CD4-positive, alpha-beta memory T cell (primary cell): ENCODE measurements around the gene PHYKPL. TPM values are rescaled to one million over a fixed set of nuclear protein-coding genes. Genes with fewer than 3 reads are reported as not detected.

Experiments used
- CTCF ChIA-PET: fragments of 350-600 bp; sonication (Branson Sonifier 250); formaldehyde crosslinking; loops from one replicate; lab custom pipeline; 2021; ENCODE audit warnings: inconsistent platforms; ENCODE audit not compliant: partially characterized antibody; lab: Charles Lee
- POLR2A ChIA-PET: fragments of 350-600 bp; sonication (Branson Sonifier 250); formaldehyde crosslinking; loops from one replicate; lab custom pipeline; 2021; ENCODE audit not compliant: partially characterized antibody; lab: Charles Lee
- DNase-seq, 5 donors: peaks; one replicate each; pipeline versions ENCODE4 v3.0.0 to v3.0.0-alpha.2; 2020 to 2022; ENCODE audit warnings: mixed read lengths in 1 of 5
- H3K27ac ChIP-seq: one replicate; pipeline ENCODE4 v1.7.0; 2013; ENCODE audit warnings: low read depth, low read length
- H3K27me3 ChIP-seq: 2 replicates; pipeline ENCODE4 v1.7.0; 2013; ENCODE audit warnings: mild to moderate bottlenecking, low read length, moderate library complexity; ENCODE audit not compliant: insufficient read depth
- H3K36me3 ChIP-seq: 2 replicates; pipeline ENCODE4 v1.7.0; 2013; ENCODE audit warnings: mild to moderate bottlenecking, low read length, moderate library complexity; ENCODE audit not compliant: insufficient read depth
- H3K4me1 ChIP-seq: 2 replicates; pipeline ENCODE4 v1.7.0; 2013; ENCODE audit warnings: mild to moderate bottlenecking, low read length, moderate library complexity; ENCODE audit not compliant: insufficient read depth
- H3K4me3 ChIP-seq, 2 donors: one replicate each; pipeline ENCODE4 v1.7.0; 2013; ENCODE audit warnings: low read length in 2 of 2, mild to moderate bottlenecking in 1 of 2
- H3K9me3 ChIP-seq, 2 donors: one replicate each; pipeline ENCODE4 v1.7.0; 2013; ENCODE audit warnings: low read length in 2 of 2, control low read depth in 1 of 2; ENCODE audit not compliant: control insufficient read depth in 1 of 2
- H3K27ac Mint-ChIP-seq, 7 donors: one replicate each; pipeline ENCODE4 v1.8.0; 2020 to 2021; ENCODE audit warnings: mixed read lengths in 7 of 7, mild to moderate bottlenecking in 6 of 7, inconsistent platforms in 3 of 7, moderate library complexity in 3 of 7
- H3K27me3 Mint-ChIP-seq, 2 donors: one replicate each; pipeline ENCODE4 v1.8.0; 2020 to 2021; ENCODE audit warnings: mixed read lengths in 2 of 2
- H3K36me3 Mint-ChIP-seq, 2 donors: one replicate each; pipeline ENCODE4 v1.8.0; 2020 to 2021; ENCODE audit warnings: mixed read lengths in 2 of 2, inconsistent platforms in 1 of 2, mild to moderate bottlenecking in 1 of 2
- H3K4me1 Mint-ChIP-seq, 4 donors: one replicate each; pipeline ENCODE4 v1.8.0; 2020 to 2021; ENCODE audit warnings: mixed read lengths in 4 of 4, mild to moderate bottlenecking in 1 of 4
- H3K4me3 Mint-ChIP-seq, 8 donors: one replicate each; pipeline ENCODE4 v1.8.0; 2020 to 2021; ENCODE audit warnings: mixed read lengths in 8 of 8, mild to moderate bottlenecking in 7 of 8, moderate library complexity in 6 of 8, inconsistent platforms in 3 of 8
- H3K9me3 Mint-ChIP-seq, 8 donors: one replicate each; pipeline ENCODE4 v1.8.0; 2020 to 2021; ENCODE audit warnings: mixed read lengths in 8 of 8, mild to moderate bottlenecking in 5 of 8, inconsistent platforms in 3 of 8, moderate library complexity in 1 of 8
- intact Hi-C: fragments of 100-400 bp; cut with micrococcal nuclease; formaldehyde crosslinking; loops from one replicate; pipeline ENCODE4 v1.15.1; 2023
- polyA plus RNA-seq, 2 donors: library from polyadenylated mRNA; unstranded; fragments of 300-500 nt; fragmentation: Illumina TruSeq; gene quantifications; one replicate each; pipeline ENCODE4 v1.2.3, GENCODE V29; 2021
- total RNA-seq, 2 experiments: library from RNA; stranded (reverse); gene quantifications; one replicate each; pipeline ENCODE4 v1.2.3, GENCODE V29; 2021

PHYKPL gene
- total and polyA plus RNA-seq, 4 experiments from 2014 or later, result 38.7 to 251 (median 139) TPM

GRCh38 chr5:178252258-178252657 lies 19.7 kb upstream of the PHYKPL start:
- Histone ChIP-seq H3K27ac (no peak overlapping the region), H3K36me3 (no peaks in the 10 kb centered on the region), H3K27me3 (no peaks in the 10 kb centered on the region), H3K4me1 (peaks cover 10% of the 10 kb centered on the region), H3K4me3 (no peak overlapping the region), H3K9me3 (no peaks in the 10 kb centered on the region)
- Mint-ChIP-seq H3K9me3 (peaks cover 0 to 4% (median 0%) of the 10 kb centered on the region in 8 donors), H3K4me3 (no peak overlapping the region), H3K27me3 (peaks cover 0 to 1% of the 10 kb centered on the region in 2 donors), H3K27ac (no peak overlapping the region), H3K4me1 (peaks cover 4 to 14% (median 9%) of the 10 kb centered on the region in 4 donors), H3K36me3 (peaks cover 0 to 3% of the 10 kb centered on the region in 2 donors)
- DNase-seq, result no peak
- ChIA-PET POLR2A (interaction anchor here (1.2 kb wide), 2 partner anchors 11 to 48 kb away, joined by 3 read pairs; partner anchors contain the start of gene HNRNPAB), CTCF (interaction anchor here (0.8 kb wide), 1 partner anchor 20 kb away, joined by 3 read pairs; the partner anchor contains the start of gene PHYKPL)
- intact Hi-C loops, result no loop called here

GRCh38 chr5:178250263-178250662 lies 17.7 kb upstream of the PHYKPL start:
- Histone ChIP-seq H3K27me3 (no peaks in the 10 kb centered on the region), H3K27ac (no peak overlapping the region), H3K36me3 (no peaks in the 10 kb centered on the region), H3K4me3 (no peak overlapping the region), H3K4me1 (peaks cover 10% of the 10 kb centered on the region), H3K9me3 (no peaks in the 10 kb centered on the region)
- intact Hi-C loops, result no loop called here
- peaks cover 4 to 14% (median 9%) of the 10 kb centered on the region in 4 donors for H3K4me1 Mint-ChIP-seq
- no peak for DNase-seq
- no peak overlapping the region for H3K27ac Mint-ChIP-seq
- peaks cover 0 to 4% (median 0%) of the 10 kb centered on the region in 8 donors for H3K9me3 Mint-ChIP-seq
- ChIA-PET CTCF (no interaction called here), POLR2A (interaction anchor here (1.7 kb wide), 1 partner anchor 12 kb away, joined by 6 read pairs; no protein-coding TSS in a partner anchor)
- peaks cover 0 to 1% of the 10 kb centered on the region in 2 donors for H3K27me3 Mint-ChIP-seq
- peaks cover 0 to 3% of the 10 kb centered on the region in 2 donors for H3K36me3 Mint-ChIP-seq
- peak overlapping the region in 1 of 8 donors; percentile 31 for H3K4me3 Mint-ChIP-seq

DNA sequence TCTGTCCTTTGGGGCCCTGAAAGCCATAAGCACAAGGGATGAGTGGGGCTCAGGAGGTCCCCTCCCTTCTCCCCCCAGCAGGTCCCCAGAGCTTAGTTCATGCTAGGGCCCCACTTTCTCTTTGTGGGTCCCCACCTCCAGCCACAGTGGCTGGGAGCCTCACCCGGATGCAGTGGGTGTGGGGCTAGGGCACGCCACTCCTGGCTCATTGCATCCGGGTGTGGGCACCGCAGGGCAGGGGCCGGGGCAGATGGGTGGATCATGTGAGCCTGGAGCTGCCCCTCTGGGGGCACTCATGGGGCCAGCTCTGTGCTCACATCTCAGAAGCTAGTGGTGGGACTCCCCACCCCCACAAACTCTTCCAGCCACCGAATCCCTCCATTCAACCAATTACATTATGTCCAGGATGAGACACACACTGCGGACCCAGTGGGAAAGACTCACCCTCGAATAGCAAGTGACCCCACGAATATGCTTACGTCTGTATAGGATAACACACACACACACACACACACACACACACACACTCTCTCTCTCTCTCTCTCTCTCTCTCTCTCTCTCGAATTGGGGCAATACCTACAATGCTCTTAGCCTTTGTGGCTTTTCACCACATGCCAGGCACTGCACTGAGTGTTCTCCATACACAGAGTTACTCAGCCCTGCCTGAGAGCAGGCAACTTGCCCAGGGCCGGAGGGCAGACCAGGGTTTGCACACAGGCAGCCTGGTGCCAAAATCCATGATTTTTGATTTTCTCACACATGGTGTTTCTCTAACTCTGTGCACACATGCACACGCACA lies 16.8 kb upstream of the PHYKPL start:
- no peaks in the 10 kb centered on the region for H3K36me3 ChIP-seq
- Mint-ChIP-seq H3K9me3 (peaks cover 0 to 4% (median 0%) of the 10 kb centered on the region in 8 donors), H3K4me1 (peaks cover 4 to 14% (median 9%) of the 10 kb centered on the region in 4 donors), H3K27me3 (peaks cover 0 to 1% of the 10 kb centered on the region in 2 donors), H3K36me3 (peaks cover 0 to 3% of the 10 kb centered on the region in 2 donors), H3K4me3 (peak overlapping the region; percentile 9 to 79 (median 64)), H3K27ac (peak overlapping the region in 6 of 7 donors; percentile 50 to 95 (median 74))
- ChIA-PET POLR2A (interaction anchor here (1.7 kb wide), 1 partner anchor 17 kb away, joined by 9 read pairs; the partner anchor contains the start of gene PHYKPL), CTCF (interaction anchor here (1.7 kb wide), 1 partner anchor 15 kb away, joined by 6 read pairs; no protein-coding TSS in a partner anchor)
- no peak overlapping the region for H3K27ac ChIP-seq
- H3K4me1 ChIP-seq, result peaks cover 10% of the 10 kb centered on the region
- H3K9me3 ChIP-seq, result no peaks in the 10 kb centered on the region
- DNase-seq, result peak in 4 of 5 donors; percentile 42 to 76 (median 44)
- no peaks in the 10 kb centered on the region for H3K27me3 ChIP-seq
- intact Hi-C loops, result no loop called here
- H3K4me3 ChIP-seq, result no peak overlapping the region

DNA sequence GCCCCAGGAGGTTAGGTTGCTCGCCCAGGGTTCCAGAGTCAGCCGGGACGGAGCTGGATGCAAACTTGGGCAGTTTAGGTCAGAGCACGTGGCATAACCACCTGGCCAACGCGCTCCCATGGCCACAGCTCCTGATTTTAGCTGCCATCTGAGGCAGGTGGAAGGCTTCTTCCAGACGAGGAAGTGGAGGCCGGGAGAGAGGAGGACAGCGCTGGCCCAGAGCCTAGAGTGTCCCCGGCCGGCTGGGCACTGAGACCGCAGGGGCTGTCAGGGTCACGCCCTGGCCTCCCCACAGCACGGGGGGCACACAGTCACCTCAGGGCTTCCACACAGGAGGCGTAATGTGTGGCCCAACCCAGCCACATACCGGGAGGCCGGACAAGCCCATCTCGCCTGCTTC lies 16.1 kb upstream of the PHYKPL start:
- H3K27ac Mint-ChIP-seq, result peak overlapping the region in 2 of 7 donors; percentile 27 to 57
- peaks cover 0 to 1% of the 10 kb centered on the region in 2 donors for H3K27me3 Mint-ChIP-seq
- CTCF ChIA-PET, result interaction anchor here (1.7 kb wide), 1 partner anchor 14 kb away, joined by 6 read pairs; no protein-coding TSS in a partner anchor
- H3K9me3 Mint-ChIP-seq, result peaks cover 0 to 2% (median 0%) of the 10 kb centered on the region in 8 donors
- intact Hi-C loops, result no loop called here
- H3K36me3 ChIP-seq, result no peaks in the 10 kb centered on the region
- peaks cover 0 to 3% of the 10 kb centered on the region in 2 donors for H3K36me3 Mint-ChIP-seq
- no peak for DNase-seq
- H3K9me3 ChIP-seq, result no peaks in the 10 kb centered on the region
- H3K4me3 ChIP-seq, result no peak overlapping the region
- peaks cover 10% of the 10 kb centered on the region for H3K4me1 ChIP-seq
- POLR2A ChIA-PET, result interaction anchor here (1.7 kb wide), 1 partner anchor 16 kb away, joined by 9 read pairs; the partner anchor contains the start of gene PHYKPL
- no peak overlapping the region for H3K27ac ChIP-seq
- peaks cover 4 to 14% (median 9%) of the 10 kb centered on the region in 4 donors for H3K4me1 Mint-ChIP-seq
- H3K4me3 Mint-ChIP-seq, result no peak overlapping the region
- no peaks in the 10 kb centered on the region for H3K27me3 ChIP-seq

- H3K27me3 ChIP-seq, result no peaks in the 10 kb centered on the region
- H3K4me1 ChIP-seq, result peaks cover 10% of the 10 kb centered on the region
- H3K4me3 ChIP-seq, result no peak overlapping the region
- ChIA-PET CTCF (interaction anchor here (1.7 kb wide), 1 partner anchor 13 kb away, joined by 6 read pairs; no protein-coding TSS in a partner anchor), POLR2A (interaction anchor here (1.7 kb wide), 1 partner anchor 15 kb away, joined by 9 read pairs; the partner anchor contains the start of gene PHYKPL)
- Mint-ChIP-seq H3K4me1 (peaks cover 4 to 14% (median 9%) of the 10 kb centered on the region in 4 donors), H3K27me3 (peaks cover 0 to 1% of the 10 kb centered on the region in 2 donors), H3K27ac (peak overlapping the region in 1 of 7 donors; percentile 32), H3K4me3 (no peak overlapping the region), H3K36me3 (peaks cover 0 to 3% of the 10 kb centered on the region in 2 donors), H3K9me3 (peaks cover 0 to 2% (median 0%) of the 10 kb centered on the region in 8 donors)
- intact Hi-C loops, result no loop called here
- H3K27ac ChIP-seq, result no peak overlapping the region
- no peaks in the 10 kb centered on the region for H3K9me3 ChIP-seq
- H3K36me3 ChIP-seq, result no peaks in the 10 kb centered on the region
- DNase-seq, result no peak
Measured at GRCh38 chr5:178247481-178248456, 15.2 kb upstream of the PHYKPL start.

DNA sequence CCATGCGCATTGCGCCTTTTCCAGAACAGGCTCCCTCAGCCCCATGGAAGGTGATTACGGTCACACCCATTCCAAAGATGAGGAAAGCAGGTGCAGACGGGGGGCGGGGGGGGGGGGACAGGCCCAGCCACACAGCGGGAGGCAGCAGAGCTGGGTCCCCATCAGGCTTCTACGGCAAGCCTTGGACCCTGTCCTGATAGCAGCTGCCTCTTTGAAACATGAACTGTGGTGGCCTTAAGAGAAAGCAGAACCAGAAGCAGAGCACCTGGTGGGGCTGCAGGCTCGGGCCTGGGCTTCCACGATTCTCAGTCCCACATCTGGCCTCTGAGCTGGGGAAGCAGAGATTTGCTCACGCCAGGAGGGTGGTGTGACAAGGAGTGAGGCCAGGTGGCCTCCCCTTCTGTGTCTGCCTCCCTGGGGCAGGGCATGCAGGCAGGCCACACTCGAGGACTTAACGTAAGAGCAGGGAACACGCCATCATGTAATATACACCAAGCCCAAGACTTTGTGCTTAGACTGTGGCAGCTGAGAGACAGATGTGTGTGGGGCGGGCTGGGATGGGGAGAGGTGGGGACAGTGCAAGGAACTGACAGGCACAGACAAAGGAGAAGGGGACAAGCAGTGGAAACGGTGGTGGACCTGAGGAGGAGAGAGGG lies 14.2 kb upstream of the PHYKPL start:
- ChIA-PET POLR2A (no interaction called here), CTCF (no interaction called here)
- peak overlapping the region in 2 of 7 donors; percentile 32 to 42 for H3K27ac Mint-ChIP-seq
- peaks cover 0 to 2% (median 0%) of the 10 kb centered on the region in 8 donors for H3K9me3 Mint-ChIP-seq
- peaks cover 0 to 3% of the 10 kb centered on the region in 2 donors for H3K36me3 Mint-ChIP-seq
- no peak overlapping the region for H3K4me3 Mint-ChIP-seq
- Histone ChIP-seq H3K27me3 (no peaks in the 10 kb centered on the region), H3K4me1 (peaks cover 10% of the 10 kb centered on the region), H3K36me3 (no peaks in the 10 kb centered on the region), H3K27ac (no peak overlapping the region), H3K4me3 (no peak overlapping the region), H3K9me3 (no peaks in the 10 kb centered on the region)
- peaks cover 0 to 1% of the 10 kb centered on the region in 2 donors for H3K27me3 Mint-ChIP-seq
- intact Hi-C loops, result no loop called here
- H3K4me1 Mint-ChIP-seq, result peaks cover 4 to 19% (median 9%) of the 10 kb centered on the region in 4 donors
- DNase-seq, result no peak
